Panc1 (cell line): ENCODE results near the gene HTR1B. TPM values are rescaled to one million over a fixed set of nuclear protein-coding genes. Genes with fewer than 3 reads are reported as not detected.
A peak's percentile ranks its signal among the peaks of the same experiment; 100 is the strongest.

Source experiments
- ATAC-seq: fragments of 200-7000 bp; cut with Tn5 transposase; 2 replicates; pipeline ENCODE4 v1.9.1; 2020; ENCODE audit warnings: mild to moderate bottlenecking, moderate library complexity
- BruUV-seq: library from RNA; stranded (reverse); fragments of 400-500 nt; replicated peaks from 2 replicates; lab custom pipeline; 2021; lab: Mats Ljungman, UMichigan
- CTCF ChIA-PET: fragments of 300-600 bp; sonication (Branson Sonifier 250); formaldehyde crosslinking; loops from one replicate; lab custom pipeline; 2022; ENCODE audit warnings: antibody characterized with exemption; lab: Charles Lee
- POLR2A ChIA-PET: fragments of 300-600 bp; sonication (Branson Sonifier 250); formaldehyde crosslinking; loops from one replicate; lab custom pipeline; 2022; ENCODE audit warnings: antibody characterized with exemption; lab: Charles Lee
- DNase-seq: peaks from one replicate; pipeline ENCODE4 v3.0.0-alpha.2; 2010; ENCODE audit warnings: low read depth, low spot score
- H3K27ac ChIP-seq: 2 replicates; pipeline ENCODE4 v1.5.1; 2011; ENCODE audit warnings: mild to moderate bottlenecking, low read length, inconsistent platforms
- H3K27me3 ChIP-seq: fragments of 200-500 bp; sonication (Bioruptor generic); 2 replicates; pipeline ENCODE4 v1.6.0; 2014; ENCODE audit warnings: low read length, inconsistent platforms; ENCODE audit not compliant: control insufficient read depth, insufficient read depth
- H3K36me3 ChIP-seq: fragments of 200-500 bp; sonication (Bioruptor generic); 2 replicates; pipeline ENCODE4 v1.5.1; 2014; ENCODE audit warnings: inconsistent platforms, mild to moderate bottlenecking, low read length, moderate library complexity; ENCODE audit not compliant: control insufficient read depth, insufficient read depth
- H3K4me1 ChIP-seq: 2 replicates; pipeline ENCODE4 v1.5.1; 2011; ENCODE audit warnings: inconsistent platforms, mild to moderate bottlenecking, low read length, moderate library complexity; ENCODE audit not compliant: control insufficient read depth, insufficient read depth
- H3K4me3 ChIP-seq, 2 experiments: 2 replicates each; pipeline ENCODE4 v1.5.1; 2011 to 2012; ENCODE audit warnings: low read depth in 2 of 2, low read length in 2 of 2, mild to moderate bottlenecking in 2 of 2, inconsistent platforms in 1 of 2, moderate library complexity in 1 of 2
- H3K9me3 ChIP-seq: fragments of 200-500 bp; sonication (Bioruptor generic); 2 replicates; pipeline ENCODE4 v1.5.1; 2014; ENCODE audit warnings: low read depth, mild to moderate bottlenecking, inconsistent platforms, low read length, moderate library complexity; ENCODE audit not compliant: control insufficient read depth, insufficient read depth
- POLR2AphosphoS5 ChIP-seq: IDR thresholded peaks from 2 replicates; pipeline ENCODE4 v1.6.1; 2012; ENCODE audit warnings: mild to moderate bottlenecking, low read depth, low read length, moderate library complexity
- SIN3A ChIP-seq: IDR thresholded peaks from 2 replicates; pipeline ENCODE4 v1.6.1; 2012; ENCODE audit warnings: low read depth, mild to moderate bottlenecking, low read length, moderate library complexity, borderline replicate concordance; ENCODE audit not compliant: insufficient read depth
- TCF7L2 ChIP-seq: IDR thresholded peaks from 2 replicates; pipeline ENCODE4 v1.6.1; 2011; ENCODE audit warnings: mild to moderate bottlenecking, low read depth, low read length, inconsistent platforms
- in situ Hi-C: cut with HindIII; loops from 2 replicates; pipeline ENCODE4 v1.10.0; 2016; ENCODE audit warnings: low sequenced_read_pairs, low pct_unique_long_range_greater_than_20kb
- intact Hi-C: fragments of 100-400 bp; cut with micrococcal nuclease; formaldehyde crosslinking; loops from one replicate; pipeline ENCODE4 v1.10.0; 2022; ENCODE audit not compliant: unreplicated experiment
- total RNA-seq: library from RNA; stranded (reverse); gene quantifications from one replicate; pipeline ENCODE4 v1.2.1, GENCODE V29; 2021; ENCODE audit not compliant: unreplicated experiment
- TF ChIP-seq, protein P1 (sequence below), 2 experiments: IDR thresholded peaks; 2 replicates each; pipeline ENCODE4 v1.6.1; 2011 to 2012; ENCODE audit warnings: low read depth in 2 of 2, control low read depth in 1 of 2, low read length in 1 of 2, mild to moderate bottlenecking in 1 of 2, moderate library complexity in 1 of 2; ENCODE audit not compliant: insufficient read depth in 1 of 2
- TF ChIP-seq, protein P2 (sequence below): fragments of 450-650 bp; IDR thresholded peaks from 2 replicates; pipeline ENCODE4 v1.5.1; 2017; ENCODE audit warnings: mild to moderate bottlenecking

Gene HTR1B
- total RNA-seq, 1 experiment from 2014 or later: 14.0 TPM

DNA sequence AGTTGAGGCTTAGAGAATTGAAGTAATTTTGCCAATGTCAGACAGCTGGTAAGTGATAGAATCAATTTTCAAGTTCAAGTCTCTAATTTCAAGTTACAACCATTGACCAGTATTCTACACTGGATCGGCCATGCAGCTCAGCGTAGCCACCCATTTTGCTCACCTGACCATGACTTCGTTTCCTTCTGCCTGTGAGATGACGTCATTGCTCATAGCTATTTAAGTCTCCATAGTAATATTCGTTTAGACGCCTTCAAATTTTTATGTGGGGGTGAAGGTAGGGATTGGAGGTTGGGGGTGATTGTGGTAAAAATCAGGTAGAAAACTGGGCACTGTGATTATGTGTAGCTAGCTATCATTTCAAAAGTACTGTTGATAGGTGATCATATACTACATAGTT, 5.6 kb upstream of the HTR1B start:
- peaks cover 14% of the 10 kb centered on the region for H3K4me1 ChIP-seq
- TF ChIP-seq, protein P1, sequence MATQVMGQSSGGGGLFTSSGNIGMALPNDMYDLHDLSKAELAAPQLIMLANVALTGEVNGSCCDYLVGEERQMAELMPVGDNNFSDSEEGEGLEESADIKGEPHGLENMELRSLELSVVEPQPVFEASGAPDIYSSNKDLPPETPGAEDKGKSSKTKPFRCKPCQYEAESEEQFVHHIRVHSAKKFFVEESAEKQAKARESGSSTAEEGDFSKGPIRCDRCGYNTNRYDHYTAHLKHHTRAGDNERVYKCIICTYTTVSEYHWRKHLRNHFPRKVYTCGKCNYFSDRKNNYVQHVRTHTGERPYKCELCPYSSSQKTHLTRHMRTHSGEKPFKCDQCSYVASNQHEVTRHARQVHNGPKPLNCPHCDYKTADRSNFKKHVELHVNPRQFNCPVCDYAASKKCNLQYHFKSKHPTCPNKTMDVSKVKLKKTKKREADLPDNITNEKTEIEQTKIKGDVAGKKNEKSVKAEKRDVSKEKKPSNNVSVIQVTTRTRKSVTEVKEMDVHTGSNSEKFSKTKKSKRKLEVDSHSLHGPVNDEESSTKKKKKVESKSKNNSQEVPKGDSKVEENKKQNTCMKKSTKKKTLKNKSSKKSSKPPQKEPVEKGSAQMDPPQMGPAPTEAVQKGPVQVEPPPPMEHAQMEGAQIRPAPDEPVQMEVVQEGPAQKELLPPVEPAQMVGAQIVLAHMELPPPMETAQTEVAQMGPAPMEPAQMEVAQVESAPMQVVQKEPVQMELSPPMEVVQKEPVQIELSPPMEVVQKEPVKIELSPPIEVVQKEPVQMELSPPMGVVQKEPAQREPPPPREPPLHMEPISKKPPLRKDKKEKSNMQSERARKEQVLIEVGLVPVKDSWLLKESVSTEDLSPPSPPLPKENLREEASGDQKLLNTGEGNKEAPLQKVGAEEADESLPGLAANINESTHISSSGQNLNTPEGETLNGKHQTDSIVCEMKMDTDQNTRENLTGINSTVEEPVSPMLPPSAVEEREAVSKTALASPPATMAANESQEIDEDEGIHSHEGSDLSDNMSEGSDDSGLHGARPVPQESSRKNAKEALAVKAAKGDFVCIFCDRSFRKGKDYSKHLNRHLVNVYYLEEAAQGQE (IDR thresholded peaks at IDR 0.05; ENCODE audit: insufficient read depth in 1 of 2, low read depth in 2 of 2, low read length in 1 of 2): no peak
- no peak for TF ChIP-seq POLR2AphosphoS5
- TF ChIP-seq, protein P2, sequence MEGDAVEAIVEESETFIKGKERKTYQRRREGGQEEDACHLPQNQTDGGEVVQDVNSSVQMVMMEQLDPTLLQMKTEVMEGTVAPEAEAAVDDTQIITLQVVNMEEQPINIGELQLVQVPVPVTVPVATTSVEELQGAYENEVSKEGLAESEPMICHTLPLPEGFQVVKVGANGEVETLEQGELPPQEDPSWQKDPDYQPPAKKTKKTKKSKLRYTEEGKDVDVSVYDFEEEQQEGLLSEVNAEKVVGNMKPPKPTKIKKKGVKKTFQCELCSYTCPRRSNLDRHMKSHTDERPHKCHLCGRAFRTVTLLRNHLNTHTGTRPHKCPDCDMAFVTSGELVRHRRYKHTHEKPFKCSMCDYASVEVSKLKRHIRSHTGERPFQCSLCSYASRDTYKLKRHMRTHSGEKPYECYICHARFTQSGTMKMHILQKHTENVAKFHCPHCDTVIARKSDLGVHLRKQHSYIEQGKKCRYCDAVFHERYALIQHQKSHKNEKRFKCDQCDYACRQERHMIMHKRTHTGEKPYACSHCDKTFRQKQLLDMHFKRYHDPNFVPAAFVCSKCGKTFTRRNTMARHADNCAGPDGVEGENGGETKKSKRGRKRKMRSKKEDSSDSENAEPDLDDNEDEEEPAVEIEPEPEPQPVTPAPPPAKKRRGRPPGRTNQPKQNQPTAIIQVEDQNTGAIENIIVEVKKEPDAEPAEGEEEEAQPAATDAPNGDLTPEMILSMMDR: no peak
- no peak for TF ChIP-seq SIN3A
- no peak for TF ChIP-seq TCF7L2
- POLR2A ChIA-PET: no interaction called here
- H3K27ac ChIP-seq: no peak overlapping the region
- H3K4me3 ChIP-seq: no peak overlapping the region
- ATAC-seq (no peak), DNase-seq (no peak)
- BruUV-seq: no TSS peak
- intact Hi-C loops: no loop called here
- H3K27me3 ChIP-seq: no peaks in the 10 kb centered on the region; the same call in 1 of the 2 replicates
- in situ Hi-C loops: no loop called here
- H3K9me3 ChIP-seq: no peaks in the 10 kb centered on the region
- CTCF ChIA-PET: interaction anchor here (0.7 kb wide), 1 partner anchor 79 kb away, joined by 3 read pairs; no protein-coding TSS in a partner anchor
- H3K36me3 ChIP-seq: no peaks in the 10 kb centered on the region

DNA sequence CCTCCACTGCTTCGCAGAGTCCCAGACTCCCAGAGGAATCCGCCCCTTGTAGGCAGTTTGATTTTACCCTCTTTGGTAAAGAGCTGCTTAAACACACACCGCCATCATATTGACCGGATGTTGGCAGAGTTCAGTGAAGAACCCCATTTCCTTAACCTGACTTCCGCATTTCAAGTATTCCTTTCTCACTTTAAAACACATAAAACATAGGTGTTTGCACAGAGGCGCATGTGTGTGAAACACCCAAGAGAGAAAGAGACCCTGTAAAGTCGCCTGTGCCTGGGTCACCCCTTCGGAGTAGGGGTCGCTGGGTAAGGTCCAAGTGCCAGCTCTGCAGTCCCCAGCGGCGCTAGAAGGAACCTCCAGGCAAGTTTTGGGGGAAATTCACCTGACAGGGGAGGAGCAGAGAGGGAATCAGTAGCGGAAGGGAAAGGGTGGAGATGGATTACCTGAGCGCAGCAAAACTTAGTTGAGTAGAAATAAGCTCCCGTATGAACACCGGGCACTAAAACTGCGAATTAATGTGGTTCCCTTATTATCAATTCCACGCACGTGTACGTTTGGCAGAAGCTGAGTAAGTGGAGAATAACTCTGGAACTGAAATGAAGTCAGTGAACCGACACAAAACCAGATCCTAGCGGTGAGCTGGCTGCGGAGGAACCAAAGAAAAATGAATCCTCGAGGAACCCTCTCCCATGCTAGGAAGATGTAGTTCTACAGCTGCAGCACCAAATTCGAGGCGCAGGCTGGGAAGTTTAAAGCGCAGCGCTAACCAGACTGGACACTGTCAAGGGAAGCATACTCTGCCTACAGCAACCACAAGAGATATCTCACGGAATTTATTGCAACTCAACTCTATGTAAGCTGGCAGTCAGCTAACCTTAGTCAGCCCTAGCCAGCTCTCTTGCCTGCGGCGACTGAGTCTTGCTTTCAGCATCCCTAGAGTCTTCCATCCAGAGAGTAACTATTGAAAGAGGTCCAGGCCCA, 3.5 kb upstream of the HTR1B start:
- in situ Hi-C loops (no loop called here), intact Hi-C loops (no loop called here)
- POLR2A ChIA-PET: interaction anchor here (0.5 kb wide), 1 partner anchor 1403 kb away, joined by 3 read pairs; no protein-coding TSS in a partner anchor
- DNase-seq (no peak), ATAC-seq (no peak)
- Histone ChIP-seq H3K27me3 (no peaks in the 10 kb centered on the region; the same call in 1 of the 2 replicates), H3K27ac (peak overlapping the region; percentile 82), H3K4me3 (peak overlapping the region; percentile 61 to 98), H3K36me3 (no peaks in the 10 kb centered on the region), H3K9me3 (no peaks in the 10 kb centered on the region), H3K4me1 (peaks cover 14% of the 10 kb centered on the region)
- TF ChIP-seq TCF7L2 (no peak), POLR2AphosphoS5 (no peak), SIN3A (no peak)
- TF ChIP-seq, protein P2: no peak
- TF ChIP-seq, protein P1 (IDR thresholded peaks at IDR 0.05; ENCODE audit: insufficient read depth in 1 of 2, low read depth in 2 of 2, low read length in 1 of 2): no peak
- CTCF ChIA-PET: interaction anchor here (0.5 to 0.7 kb wide), 3 partner anchors 10 to 1308 kb away, joined by 3 read pairs; no protein-coding TSS in a partner anchor
- no TSS peak for BruUV-seq
